GM12878 (cell line): ENCODE measurements around the gene GPBAR1.

Source experiments
- E2F8 ChIP-seq: fragments of 450-650 bp; IDR thresholded peaks from 2 replicates; pipeline ENCODE4 v1.6.1; 2018; ENCODE audit warnings: mild to moderate bottlenecking, low read depth, moderate library complexity; ENCODE audit not compliant: partially characterized antibody
- EP300 ChIP-seq, 2 experiments: fragments of 150-350 bp in 1 of 2; IDR thresholded peaks; 2 replicates each; pipeline ENCODE4 v1.6.1; 2011 to 2012; ENCODE audit warnings: low read depth in 2 of 2, low read length in 2 of 2, borderline replicate concordance in 1 of 2, improper control_type of control experiment in 1 of 2, inconsistent platforms in 1 of 2; ENCODE audit not compliant: control insufficient read depth in 1 of 2
- FOXM1 ChIP-seq: IDR thresholded peaks from 2 replicates; pipeline ENCODE4 v1.6.1; 2012; ENCODE audit warnings: low read depth, mild to moderate bottlenecking, inconsistent platforms, low read length, moderate library complexity
- GABPA ChIP-seq: IDR thresholded peaks from 2 replicates; pipeline ENCODE4 v1.6.1; 2014; ENCODE audit warnings: antibody characterized with exemption, low read depth, mild to moderate bottlenecking, inconsistent platforms
- MYC ChIP-seq: IDR thresholded peaks from 2 replicates; pipeline ENCODE4 v1.6.1; 2011; ENCODE audit warnings: mild to moderate bottlenecking, low read length, moderate library complexity, inconsistent platforms; ENCODE audit not compliant: insufficient read depth, insufficient replicate concordance, insufficient read length, severe bottlenecking
- POLR2AphosphoS5 ChIP-seq: IDR thresholded peaks from 2 replicates; pipeline ENCODE4 v1.6.1; 2011; ENCODE audit warnings: mild to moderate bottlenecking, low read length, inconsistent platforms
- RAD21 ChIP-seq: IDR thresholded peaks from 2 replicates; pipeline ENCODE4 v1.6.1; 2011; ENCODE audit warnings: mild to moderate bottlenecking, low read depth, low read length, moderate library complexity; ENCODE audit not compliant: insufficient read depth
- TF ChIP-seq, protein P1 (sequence below), 3 experiments: IDR thresholded peaks in 2 of 3; conservative IDR thresholded peaks in 1 of 3; 2 replicates each; pipeline ENCODE4 v1.5.1; 2011; ENCODE audit warnings: low read depth in 3 of 3, low read length in 3 of 3, mild to moderate bottlenecking in 3 of 3, control low read depth in 2 of 3, moderate library complexity in 2 of 3, inconsistent platforms in 1 of 3, mixed read lengths in 1 of 3; ENCODE audit not compliant: control insufficient read depth in 2 of 3, insufficient read depth in 1 of 3; ENCODE audit errors: extremely low read depth in 1 of 3

GRCh38 chr2:218229851-218230250, 31.0 kb upstream of the GPBAR1 start:
- no peak for TF ChIP-seq E2F8
- TF ChIP-seq POLR2AphosphoS5 = no peak
- TF ChIP-seq, protein P1, sequence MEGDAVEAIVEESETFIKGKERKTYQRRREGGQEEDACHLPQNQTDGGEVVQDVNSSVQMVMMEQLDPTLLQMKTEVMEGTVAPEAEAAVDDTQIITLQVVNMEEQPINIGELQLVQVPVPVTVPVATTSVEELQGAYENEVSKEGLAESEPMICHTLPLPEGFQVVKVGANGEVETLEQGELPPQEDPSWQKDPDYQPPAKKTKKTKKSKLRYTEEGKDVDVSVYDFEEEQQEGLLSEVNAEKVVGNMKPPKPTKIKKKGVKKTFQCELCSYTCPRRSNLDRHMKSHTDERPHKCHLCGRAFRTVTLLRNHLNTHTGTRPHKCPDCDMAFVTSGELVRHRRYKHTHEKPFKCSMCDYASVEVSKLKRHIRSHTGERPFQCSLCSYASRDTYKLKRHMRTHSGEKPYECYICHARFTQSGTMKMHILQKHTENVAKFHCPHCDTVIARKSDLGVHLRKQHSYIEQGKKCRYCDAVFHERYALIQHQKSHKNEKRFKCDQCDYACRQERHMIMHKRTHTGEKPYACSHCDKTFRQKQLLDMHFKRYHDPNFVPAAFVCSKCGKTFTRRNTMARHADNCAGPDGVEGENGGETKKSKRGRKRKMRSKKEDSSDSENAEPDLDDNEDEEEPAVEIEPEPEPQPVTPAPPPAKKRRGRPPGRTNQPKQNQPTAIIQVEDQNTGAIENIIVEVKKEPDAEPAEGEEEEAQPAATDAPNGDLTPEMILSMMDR (IDR thresholded peaks at IDR 0.05 in 2 of 3, conservative IDR thresholded peaks at IDR 0.05 in 1 of 3; ENCODE audit: control insufficient read depth in 2 of 3, extremely low read depth in 1 of 3, insufficient read depth in 1 of 3, low read depth in 3 of 3, low read length in 3 of 3) = no peak
- TF ChIP-seq MYC = no peak
- no peak for TF ChIP-seq RAD21
- TF ChIP-seq GABPA = no peak
- TF ChIP-seq EP300 (IDR thresholded peaks at IDR 0.05; ENCODE audit: borderline replicate concordance in 1 of 2, control insufficient read depth in 1 of 2, low read depth in 2 of 2, low read length in 2 of 2) = no peak
- TF ChIP-seq FOXM1 = no peak
